ENCODE measurements around the gene IL1RAPL1.

IL1RAPL1 gene

GRCh38 chrX:29487714-29488113, 900.5 kb downstream of the IL1RAPL1 start:
- Histone ChIP-seq H3K27ac (replicated peaks; ENCODE audit: low read length) (no peak overlapping the region), H2BK5ac (ENCODE audit: low read length) (no peak overlapping the region), H3K4me3 (ENCODE audit: low read length in 2 of 2) (no peak overlapping the region), H3K4me2 (ENCODE audit: insufficient read depth, low read length, poor library complexity, severe bottlenecking) (no peak overlapping the region), H2BK120ac (ENCODE audit: low read depth, low read length) (no peak overlapping the region), H3K18ac (ENCODE audit: low read length) (no peak overlapping the region), H3K36me3 (replicated peaks in 1 of 2; ENCODE audit: control insufficient read depth in 2 of 2, insufficient read depth in 2 of 2, low read length in 2 of 2) (no peaks in the 10 kb centered on the region), H3K9me3 (replicated peaks in 1 of 2; ENCODE audit: control insufficient read depth in 2 of 2, insufficient read depth in 1 of 2, low read depth in 1 of 2, low read length in 2 of 2) (no peaks in the 10 kb centered on the region), H3K23ac (ENCODE audit: low read depth, low read length, poor library complexity) (no peak overlapping the region), H2AK5ac (ENCODE audit: low read depth, low read length) (no peak overlapping the region), H2BK12ac (ENCODE audit: low read length) (no peak overlapping the region), H3K27me3 (ENCODE audit: control insufficient read depth in 3 of 3, insufficient read depth in 3 of 3, low read depth in 1 of 3, low read length in 3 of 3) (no peaks in the 10 kb centered on the region), H4K91ac (ENCODE audit: low read depth, low read length, poor library complexity) (no peak overlapping the region), H3K79me1 (ENCODE audit: low read depth, low read length) (no peaks in the 10 kb centered on the region), H3K4ac (ENCODE audit: low read length) (no peak overlapping the region), H2BK15ac (ENCODE audit: low read length) (no peak overlapping the region), H4K8ac (ENCODE audit: low read depth, low read length) (no peak overlapping the region), H2AFZ (ENCODE audit: low read length) (no peak overlapping the region), H3K4me1 (ENCODE audit: control insufficient read depth in 2 of 2, insufficient read depth in 1 of 2, low read depth in 1 of 2, low read length in 2 of 2) (no peaks in the 10 kb centered on the region), H3K14ac (ENCODE audit: low read length) (no peak overlapping the region), H3K9ac (ENCODE audit: low read depth, low read length, poor library complexity) (no peak overlapping the region)
- no peak for DNase-seq (ENCODE audit: low spot score)
- no CpG with 5 or more reads among the region's 1 CpG for WGBS, 2 donors (ENCODE audit: extremely low coverage in 2 of 2, insufficient read length in 2 of 2, insufficient replicate concordance in 1 of 2)

- Histone ChIP-seq H2BK15ac (ENCODE audit: low read length) (no peak overlapping the region), H3K27ac (replicated peaks; ENCODE audit: low read length) (no peak overlapping the region), H2BK120ac (ENCODE audit: low read depth, low read length) (no peak overlapping the region), H3K23ac (ENCODE audit: low read depth, low read length, poor library complexity) (no peak overlapping the region), H3K9me3 (replicated peaks in 1 of 2; ENCODE audit: control insufficient read depth in 2 of 2, insufficient read depth in 1 of 2, low read depth in 1 of 2, low read length in 2 of 2) (no peaks in the 10 kb centered on the region), H2AFZ (ENCODE audit: low read length) (no peak overlapping the region), H3K9ac (ENCODE audit: low read depth, low read length, poor library complexity) (no peak overlapping the region), H3K79me1 (ENCODE audit: low read depth, low read length) (no peaks in the 10 kb centered on the region), H3K4me3 (ENCODE audit: low read length in 2 of 2) (no peak overlapping the region), H3K4me1 (ENCODE audit: control insufficient read depth in 2 of 2, insufficient read depth in 1 of 2, low read depth in 1 of 2, low read length in 2 of 2) (no peaks in the 10 kb centered on the region), H4K91ac (ENCODE audit: low read depth, low read length, poor library complexity) (no peak overlapping the region), H3K18ac (ENCODE audit: low read length) (no peak overlapping the region), H3K4me2 (ENCODE audit: insufficient read depth, low read length, poor library complexity, severe bottlenecking) (no peak overlapping the region), H2AK5ac (ENCODE audit: low read depth, low read length) (no peak overlapping the region), H2BK5ac (ENCODE audit: low read length) (no peak overlapping the region), H3K4ac (ENCODE audit: low read length) (no peak overlapping the region), H3K36me3 (replicated peaks in 1 of 2; ENCODE audit: control insufficient read depth in 2 of 2, insufficient read depth in 2 of 2, low read length in 2 of 2) (no peaks in the 10 kb centered on the region), H3K14ac (ENCODE audit: low read length) (no peak overlapping the region), H2BK12ac (ENCODE audit: low read length) (no peak overlapping the region), H4K8ac (ENCODE audit: low read depth, low read length) (no peak overlapping the region), H3K27me3 (ENCODE audit: control insufficient read depth in 3 of 3, insufficient read depth in 3 of 3, low read depth in 1 of 3, low read length in 3 of 3) (no peaks in the 10 kb centered on the region)
- WGBS, 2 donors (ENCODE audit: extremely low coverage in 2 of 2, insufficient read length in 2 of 2, insufficient replicate concordance in 1 of 2) = no CpG with 5 or more reads among the region's 1 CpG
- no peak for DNase-seq (ENCODE audit: low spot score)
Measured at GRCh38 chrX:29488919-29489318, 901.7 kb downstream of the IL1RAPL1 start.

DNA sequence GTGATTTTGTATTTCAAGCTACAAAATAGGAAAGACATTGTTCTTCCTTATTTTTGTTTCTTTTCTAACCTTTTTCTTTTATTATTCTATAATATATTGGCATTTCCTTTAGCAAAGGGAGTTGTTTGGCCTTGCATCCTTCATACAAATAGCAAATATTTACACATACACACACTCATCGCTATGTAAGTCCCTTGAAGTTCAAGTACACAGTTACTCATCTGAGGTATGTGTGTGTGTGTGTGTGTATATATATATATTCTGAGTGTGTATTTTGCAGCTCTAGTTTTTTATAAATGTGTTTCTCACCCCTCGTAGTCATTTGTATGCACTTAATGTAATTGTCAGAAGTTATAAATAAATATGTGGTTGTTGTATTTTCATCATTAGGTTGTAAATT, 903.4 kb downstream of the IL1RAPL1 start:
- no peaks in the 10 kb centered on the region for H3K79me1 ChIP-seq (ENCODE audit: low read depth, low read length)
- WGBS, 2 donors (ENCODE audit: extremely low coverage in 2 of 2, insufficient read length in 2 of 2, insufficient replicate concordance in 1 of 2) = no CpG with 5 or more reads among the region's 2 CpGs
- no peak overlapping the region for H2BK12ac ChIP-seq (ENCODE audit: low read length)
- no peak for DNase-seq (ENCODE audit: low spot score)
- H3K9me3 ChIP-seq (replicated peaks in 1 of 2; ENCODE audit: control insufficient read depth in 2 of 2, insufficient read depth in 1 of 2, low read depth in 1 of 2, low read length in 2 of 2) = no peaks in the 10 kb centered on the region
- no peaks in the 10 kb centered on the region for H3K27me3 ChIP-seq (ENCODE audit: control insufficient read depth in 3 of 3, insufficient read depth in 3 of 3, low read depth in 1 of 3, low read length in 3 of 3)
- no peak overlapping the region for H2AFZ ChIP-seq (ENCODE audit: low read length)
- H3K4me2 ChIP-seq (ENCODE audit: insufficient read depth, low read length, poor library complexity, severe bottlenecking) = no peak overlapping the region
- no peak overlapping the region for H3K9ac ChIP-seq (ENCODE audit: low read depth, low read length, poor library complexity)
- H2BK120ac ChIP-seq (ENCODE audit: low read depth, low read length) = no peak overlapping the region
- H3K4me3 ChIP-seq (ENCODE audit: low read length in 2 of 2) = no peak overlapping the region
- H3K18ac ChIP-seq (ENCODE audit: low read length) = no peak overlapping the region
- no peaks in the 10 kb centered on the region for H3K4me1 ChIP-seq (ENCODE audit: control insufficient read depth in 2 of 2, insufficient read depth in 1 of 2, low read depth in 1 of 2, low read length in 2 of 2)
- no peak overlapping the region for H4K8ac ChIP-seq (ENCODE audit: low read depth, low read length)
- H3K36me3 ChIP-seq (replicated peaks in 1 of 2; ENCODE audit: control insufficient read depth in 2 of 2, insufficient read depth in 2 of 2, low read length in 2 of 2) = no peaks in the 10 kb centered on the region
- no peak overlapping the region for H4K91ac ChIP-seq (ENCODE audit: low read depth, low read length, poor library complexity)
- H3K14ac ChIP-seq (ENCODE audit: low read length) = no peak overlapping the region
- no peak overlapping the region for H2BK5ac ChIP-seq (ENCODE audit: low read length)
- no peak overlapping the region for H2BK15ac ChIP-seq (ENCODE audit: low read length)
- no peak overlapping the region for H3K23ac ChIP-seq (ENCODE audit: low read depth, low read length, poor library complexity)
- H3K4ac ChIP-seq (ENCODE audit: low read length) = no peak overlapping the region
- no peak overlapping the region for H2AK5ac ChIP-seq (ENCODE audit: low read depth, low read length)
- H3K27ac ChIP-seq (replicated peaks; ENCODE audit: low read length) = no peak overlapping the region

DNA sequence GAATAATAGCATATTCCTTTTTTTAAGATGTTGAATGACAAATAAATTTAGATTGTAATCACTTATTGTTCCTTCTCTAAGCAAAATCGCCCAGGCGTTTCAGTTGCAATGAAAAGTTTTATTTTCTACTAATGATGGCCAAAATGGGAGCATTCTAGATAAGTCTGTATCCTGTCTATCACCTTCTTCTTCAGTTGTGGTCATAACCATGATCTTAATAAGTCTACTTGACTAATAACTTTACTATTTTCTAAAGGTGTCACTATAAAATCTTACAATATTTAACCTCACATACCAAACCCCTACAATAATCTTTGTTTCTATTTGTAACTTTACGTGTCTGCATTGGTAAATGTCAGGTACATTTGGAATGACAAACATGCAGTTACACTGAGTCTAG, 904.4 kb downstream of the IL1RAPL1 start:
- H3K4me2 ChIP-seq (ENCODE audit: insufficient read depth, low read length, poor library complexity, severe bottlenecking) = no peak overlapping the region
- no peaks in the 10 kb centered on the region for H3K27me3 ChIP-seq (ENCODE audit: control insufficient read depth in 3 of 3, insufficient read depth in 3 of 3, low read depth in 1 of 3, low read length in 3 of 3)
- no CpG with 5 or more reads among the region's 3 CpGs for WGBS, 2 donors (ENCODE audit: extremely low coverage in 2 of 2, insufficient read length in 2 of 2, insufficient replicate concordance in 1 of 2)

More for the DNA sequence above, 904.4 kb downstream of the IL1RAPL1 start:
- Histone ChIP-seq H3K4ac (ENCODE audit: low read length) (no peak overlapping the region), H4K91ac (ENCODE audit: low read depth, low read length, poor library complexity) (no peak overlapping the region), H2BK12ac (ENCODE audit: low read length) (no peak overlapping the region), H2AK5ac (ENCODE audit: low read depth, low read length) (no peak overlapping the region), H3K18ac (ENCODE audit: low read length) (no peak overlapping the region), H2BK15ac (ENCODE audit: low read length) (no peak overlapping the region), H3K79me1 (ENCODE audit: low read depth, low read length) (no peaks in the 10 kb centered on the region), H3K4me3 (ENCODE audit: low read length in 2 of 2) (no peak overlapping the region), H3K14ac (ENCODE audit: low read length) (no peak overlapping the region), H2BK5ac (ENCODE audit: low read length) (no peak overlapping the region), H3K9me3 (replicated peaks in 1 of 2; ENCODE audit: control insufficient read depth in 2 of 2, insufficient read depth in 1 of 2, low read depth in 1 of 2, low read length in 2 of 2) (no peaks in the 10 kb centered on the region), H2BK120ac (ENCODE audit: low read depth, low read length) (no peak overlapping the region), H3K36me3 (replicated peaks in 1 of 2; ENCODE audit: control insufficient read depth in 2 of 2, insufficient read depth in 2 of 2, low read length in 2 of 2) (no peaks in the 10 kb centered on the region), H3K27ac (replicated peaks; ENCODE audit: low read length) (no peak overlapping the region), H4K8ac (ENCODE audit: low read depth, low read length) (no peak overlapping the region), H3K23ac (ENCODE audit: low read depth, low read length, poor library complexity) (no peak overlapping the region), H3K4me1 (ENCODE audit: control insufficient read depth in 2 of 2, insufficient read depth in 1 of 2, low read depth in 1 of 2, low read length in 2 of 2) (no peaks in the 10 kb centered on the region), H3K9ac (ENCODE audit: low read depth, low read length, poor library complexity) (no peak overlapping the region), H2AFZ (ENCODE audit: low read length) (no peak overlapping the region)
- no peak for DNase-seq (ENCODE audit: low spot score)

All from neuronal stem cell (in vitro differentiated cells).